ENCODE measurements around the gene UBE2E3. TPM values are rescaled to one million over a fixed set of nuclear protein-coding genes. Genes with fewer than 3 reads are reported as not detected.

The UBE2E3 gene
- total and polyA plus RNA-seq, 2 of the 13 experiments (the other 11 are each of a cell fraction or from before 2014, with no cell fraction given), result 45.7 to 92.6 TPM

DNA sequence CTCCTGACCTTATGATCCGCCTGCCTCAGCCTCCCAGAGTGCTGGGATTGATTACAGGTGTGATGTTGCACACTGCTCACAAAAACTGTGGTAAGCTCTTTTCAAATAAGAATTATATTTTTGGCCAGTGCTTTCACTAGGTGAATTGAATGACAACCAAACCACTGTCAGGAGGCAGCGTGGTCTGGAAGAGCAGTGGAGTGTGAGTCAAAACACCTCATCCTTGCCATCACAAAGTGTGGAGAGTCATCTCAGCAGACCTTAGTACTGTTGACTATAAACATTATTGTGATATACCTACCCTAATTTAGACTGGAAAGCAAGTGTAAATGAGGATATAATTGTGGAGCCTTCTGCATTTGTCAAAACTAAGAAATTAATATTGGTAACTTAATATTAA, 61.3 kb downstream of the UBE2E3 start:
- no peak overlapping the region for H3K27ac ChIP-seq (ENCODE audit: extremely low read length, insufficient read depth, low read length)
- TF ChIP-seq MXD4 (CRISPR knock-in tag; IDR thresholded peaks at IDR 0.05) (no peak), ZNF773 (CRISPR knock-in tag; IDR thresholded peaks at IDR 0.05; ENCODE audit: borderline replicate concordance) (no peak), HNRNPUL1 (IDR thresholded peaks at IDR 0.05; ENCODE audit: low read depth, low read length) (no peak), ZNF616 (CRISPR knock-in tag; IDR thresholded peaks at IDR 0.05; ENCODE audit: low read depth) (no peak), ZNF33B (CRISPR knock-in tag; IDR thresholded peaks at IDR 0.05) (no peak), SMC3 (IDR thresholded peaks at IDR 0.05; ENCODE audit: low read length) (no peak), ZMAT3 (CRISPR knock-in tag; conservative IDR thresholded peaks at IDR 0.05) (no peak), ZNF496 (CRISPR knock-in tag; IDR thresholded peaks at IDR 0.05; ENCODE audit: insufficient replicate concordance) (no peak), ZSCAN30 (CRISPR knock-in tag; IDR thresholded peaks at IDR 0.05) (no peak), MED8 (CRISPR knock-in tag; IDR thresholded peaks at IDR 0.05; ENCODE audit: insufficient replicate concordance) (no peak), FOXP4 (CRISPR knock-in tag; IDR thresholded peaks at IDR 0.05) (no peak), RAD51 (IDR thresholded peaks at IDR 0.05; ENCODE audit: borderline replicate concordance) (no peak), TAF15 (IDR thresholded peaks at IDR 0.05; ENCODE audit: low read depth, low read length, poor library complexity, severe bottlenecking) (no peak)
- TF ChIP-seq, protein P1, sequence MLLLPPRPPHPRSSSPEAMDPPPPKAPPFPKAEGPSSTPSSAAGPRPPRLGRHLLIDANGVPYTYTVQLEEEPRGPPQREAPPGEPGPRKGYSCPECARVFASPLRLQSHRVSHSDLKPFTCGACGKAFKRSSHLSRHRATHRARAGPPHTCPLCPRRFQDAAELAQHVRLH (CRISPR knock-in tag; IDR thresholded peaks at IDR 0.05; ENCODE audit: borderline replicate concordance, low read depth), result no peak
- TF ChIP-seq, protein P2, sequence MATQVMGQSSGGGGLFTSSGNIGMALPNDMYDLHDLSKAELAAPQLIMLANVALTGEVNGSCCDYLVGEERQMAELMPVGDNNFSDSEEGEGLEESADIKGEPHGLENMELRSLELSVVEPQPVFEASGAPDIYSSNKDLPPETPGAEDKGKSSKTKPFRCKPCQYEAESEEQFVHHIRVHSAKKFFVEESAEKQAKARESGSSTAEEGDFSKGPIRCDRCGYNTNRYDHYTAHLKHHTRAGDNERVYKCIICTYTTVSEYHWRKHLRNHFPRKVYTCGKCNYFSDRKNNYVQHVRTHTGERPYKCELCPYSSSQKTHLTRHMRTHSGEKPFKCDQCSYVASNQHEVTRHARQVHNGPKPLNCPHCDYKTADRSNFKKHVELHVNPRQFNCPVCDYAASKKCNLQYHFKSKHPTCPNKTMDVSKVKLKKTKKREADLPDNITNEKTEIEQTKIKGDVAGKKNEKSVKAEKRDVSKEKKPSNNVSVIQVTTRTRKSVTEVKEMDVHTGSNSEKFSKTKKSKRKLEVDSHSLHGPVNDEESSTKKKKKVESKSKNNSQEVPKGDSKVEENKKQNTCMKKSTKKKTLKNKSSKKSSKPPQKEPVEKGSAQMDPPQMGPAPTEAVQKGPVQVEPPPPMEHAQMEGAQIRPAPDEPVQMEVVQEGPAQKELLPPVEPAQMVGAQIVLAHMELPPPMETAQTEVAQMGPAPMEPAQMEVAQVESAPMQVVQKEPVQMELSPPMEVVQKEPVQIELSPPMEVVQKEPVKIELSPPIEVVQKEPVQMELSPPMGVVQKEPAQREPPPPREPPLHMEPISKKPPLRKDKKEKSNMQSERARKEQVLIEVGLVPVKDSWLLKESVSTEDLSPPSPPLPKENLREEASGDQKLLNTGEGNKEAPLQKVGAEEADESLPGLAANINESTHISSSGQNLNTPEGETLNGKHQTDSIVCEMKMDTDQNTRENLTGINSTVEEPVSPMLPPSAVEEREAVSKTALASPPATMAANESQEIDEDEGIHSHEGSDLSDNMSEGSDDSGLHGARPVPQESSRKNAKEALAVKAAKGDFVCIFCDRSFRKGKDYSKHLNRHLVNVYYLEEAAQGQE (IDR thresholded peaks at IDR 0.05; ENCODE audit: borderline replicate concordance in 1 of 2, low read depth in 1 of 2, low read length in 2 of 2), result no peak
- intact Hi-C loops (cut with micrococcal nuclease; ENCODE audit: unreplicated experiment) (no loop called here), in situ Hi-C loops (cut with HindIII; ENCODE audit: extremely low pct_ligation_motif_present, low pct_unique_long_range_greater_than_20kb) (no loop called here)
- WGBS (ENCODE audit: low lambda C conversion rate), result 98% methylated on average over 2 of the region's 2 CpGs
- no peak overlapping the region for H2AFZ ChIP-seq (ENCODE audit: low read length)
- H3K79me2 ChIP-seq (ENCODE audit: insufficient read depth, low read length), result peaks cover 4% of the 10 kb centered on the region
- FAIRE-seq (no peak), ATAC-seq (no peak), DNase-seq (ENCODE audit: low spot score) (no peak)
- BruUV-seq (replicated peaks), result no TSS peak
- H3K27me3 ChIP-seq (ENCODE audit: control insufficient read depth in 1 of 2, insufficient read depth in 2 of 2, low read length in 2 of 2), result no peaks in the 10 kb centered on the region
- H4K20me1 ChIP-seq (ENCODE audit: insufficient read depth, low read length), result peaks cover 3% of the 10 kb centered on the region; the same call in 1 of the 2 replicates
- no peaks in the 10 kb centered on the region for H3K4me1 ChIP-seq (ENCODE audit: insufficient read depth, low read length)
- H3K9ac ChIP-seq (ENCODE audit: insufficient read depth, low read depth, low read length), result no peak overlapping the region
- ChIA-PET CTCF (ENCODE audit: low intra/inter-chr PET ratio, low total read pairs) (no interaction called here), POLR2A (no interaction called here)
- no peaks in the 10 kb centered on the region for H3K9me3 ChIP-seq (ENCODE audit: low read length)
- H3K4me2 ChIP-seq (ENCODE audit: low read depth, low read length), result no peak overlapping the region
- H3K36me3 ChIP-seq (replicated peaks in 1 of 2; ENCODE audit: control insufficient read depth in 1 of 2, insufficient read depth in 2 of 2, low read length in 2 of 2), result no peaks in the 10 kb centered on the region
- H3K4me3 ChIP-seq (replicated peaks in 1 of 3; ENCODE audit: insufficient read depth in 1 of 3, low read depth in 2 of 3, low read length in 3 of 3), result no peak overlapping the region
